ENCODE data around the gene EIF4B.

DNA sequence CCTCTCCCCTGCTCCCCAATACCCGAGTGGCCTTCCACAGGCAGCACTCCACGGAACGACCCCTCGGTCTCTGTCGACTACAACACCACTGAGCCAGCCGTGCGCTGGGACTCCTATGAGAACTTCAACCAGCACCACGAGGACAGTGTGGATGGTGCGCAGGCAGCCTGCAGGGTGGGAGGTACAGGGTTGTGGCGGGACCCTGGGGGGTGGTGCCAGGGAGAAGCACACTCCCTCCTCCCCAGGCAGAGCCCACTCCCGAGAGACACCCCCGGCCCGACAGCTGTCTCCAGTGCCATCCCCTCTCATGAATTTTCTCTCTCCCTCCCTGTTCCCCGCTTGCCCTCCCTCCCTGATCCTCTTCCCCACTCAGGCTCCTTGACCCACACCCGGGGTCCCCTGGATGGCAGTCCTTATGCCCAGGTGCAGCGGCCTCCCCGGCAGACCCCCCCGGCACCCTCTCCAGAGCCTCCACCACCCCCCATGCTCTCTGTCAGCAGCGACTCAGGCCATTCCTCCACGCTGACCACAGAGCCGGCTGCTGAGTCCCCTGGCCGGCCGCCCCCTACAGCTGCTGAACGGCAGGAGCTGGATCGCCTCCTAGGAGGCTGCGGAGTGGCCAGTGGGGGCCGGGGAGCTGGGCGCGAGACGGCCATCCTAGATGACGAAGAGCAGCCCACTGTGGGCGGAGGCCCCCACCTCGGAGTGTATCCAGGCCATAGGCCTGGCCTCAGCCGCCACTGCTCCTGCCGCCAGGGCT lies 52.6 kb downstream of the EIF4B start:
- TF ChIP-seq POLR2AphosphoS5 (IDR thresholded peaks at IDR 0.05; ENCODE audit: low read depth, low read length) (no peak), POLR2A (IDR thresholded peaks at IDR 0.05; ENCODE audit: low read depth, low read length) (no peak)

All from GM12892 (cell line).